GM18498 (cell line): ENCODE measurements around the gene LRRC59.

ENCODE experiments used
- ATAC-seq: cut with Tn5 transposase; IDR thresholded peaks from one replicate; pipeline ENCODE4 v1.9.1; 2021; ENCODE audit warnings: mild to moderate bottlenecking, moderate library complexity; ENCODE audit not compliant: unreplicated experiment

LRRC59 gene

DNA sequence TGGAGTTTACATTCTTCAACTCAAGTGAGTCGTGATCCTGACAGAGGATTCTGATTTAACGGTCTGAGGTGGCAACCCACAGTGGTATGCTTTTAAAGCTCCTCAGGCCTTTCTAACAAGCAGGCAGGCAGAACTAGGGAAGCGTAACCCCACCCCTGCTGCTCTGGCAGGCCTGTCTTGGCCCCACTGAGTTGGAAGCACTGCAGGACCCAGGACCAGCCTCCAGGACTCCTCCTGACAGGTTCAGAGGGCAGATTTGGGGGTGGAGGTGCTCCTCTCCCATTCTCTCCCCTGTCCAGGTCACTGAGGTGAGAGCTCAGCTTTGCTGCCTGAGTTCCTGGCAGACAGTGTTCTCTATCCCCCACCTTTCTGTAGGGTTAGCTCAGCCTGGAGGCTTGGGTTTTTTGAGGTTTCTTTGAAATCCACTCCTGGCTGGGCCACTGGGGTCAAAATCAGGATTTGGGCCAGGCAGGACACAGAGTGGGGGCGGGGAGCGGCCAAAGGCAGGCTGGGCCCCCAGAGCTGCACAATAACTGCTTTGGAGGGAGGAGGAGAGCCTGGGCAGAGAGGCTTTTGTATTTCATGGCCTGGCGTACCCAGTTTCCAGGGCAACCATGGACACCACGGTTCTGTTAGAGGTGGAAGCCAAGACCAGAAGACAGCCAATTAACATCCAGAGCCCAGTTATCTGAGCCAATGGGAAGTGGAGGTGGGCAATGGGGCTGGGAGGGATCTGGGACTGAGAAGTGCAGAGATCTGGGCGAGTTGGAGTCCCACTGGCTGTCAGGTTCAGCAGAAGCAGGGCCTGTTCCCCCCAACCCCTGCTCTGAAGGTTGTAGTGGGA lies 33.9 kb downstream of the LRRC59 start:
- no peak for ATAC-seq

DNA sequence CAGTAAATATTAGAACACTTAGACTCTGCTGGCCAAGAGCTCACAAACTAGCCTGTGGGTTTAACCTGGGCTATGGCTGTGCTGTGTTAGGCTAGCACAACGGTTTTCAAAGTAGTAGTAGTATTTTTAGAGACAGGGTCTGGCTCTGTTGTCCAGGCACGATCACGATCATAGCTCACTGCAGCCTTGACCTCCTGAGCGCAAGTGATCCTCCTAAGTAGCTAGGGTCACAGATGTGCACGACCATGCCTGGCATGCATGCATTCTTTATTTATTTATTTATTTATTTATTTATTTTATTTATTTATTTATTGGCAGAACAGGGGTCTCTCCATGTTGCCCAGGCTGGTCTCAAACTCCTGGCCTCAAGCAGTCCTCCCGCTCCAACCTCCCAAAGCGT lies 34.7 kb downstream of the LRRC59 start:
- no peak for ATAC-seq

DNA sequence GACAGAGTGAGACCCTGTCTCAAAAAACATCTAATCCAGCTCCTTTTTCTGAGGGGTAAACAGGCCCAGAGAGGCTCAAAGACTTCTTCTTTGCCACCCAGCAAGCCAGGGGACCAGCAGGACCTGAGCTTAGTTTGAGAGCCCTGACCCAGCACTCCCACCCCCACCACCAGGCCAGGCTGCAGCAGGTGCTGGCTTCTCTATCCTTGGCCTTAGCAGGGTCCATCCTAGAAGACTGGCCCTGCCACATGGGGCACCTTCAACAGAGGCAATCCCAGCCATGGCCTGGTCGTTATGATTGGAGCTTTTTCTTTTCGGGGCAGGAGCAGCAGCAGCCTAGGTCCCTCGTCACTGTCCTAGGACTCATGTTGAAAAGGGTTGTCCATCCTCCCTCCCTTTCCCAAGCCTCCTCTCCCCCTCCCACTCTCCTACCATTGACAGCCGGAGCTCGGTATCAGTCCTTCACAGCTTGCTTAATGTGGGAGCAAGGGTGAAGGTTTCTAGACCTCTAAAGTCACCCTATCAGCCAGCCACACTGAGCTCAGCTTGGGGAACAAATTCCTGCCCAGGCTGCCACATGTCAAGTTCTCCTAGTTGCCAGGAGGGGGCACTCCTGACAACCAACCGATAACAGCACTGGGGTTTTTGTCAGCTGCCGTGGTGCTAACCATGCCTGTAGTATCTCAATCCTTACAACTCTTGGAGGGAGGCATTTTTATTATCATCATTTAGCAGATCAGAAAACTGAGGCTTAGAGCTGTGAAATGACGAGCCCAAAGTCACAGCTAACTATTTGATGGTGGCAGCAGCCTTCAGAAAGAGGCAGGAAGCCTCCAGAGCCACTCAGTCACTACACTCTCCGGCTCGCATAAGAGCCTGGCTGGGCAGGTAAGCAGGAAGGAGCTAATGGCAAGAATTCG lies 35.5 kb downstream of the LRRC59 start:
- peak; percentile 56 for ATAC-seq

DNA sequence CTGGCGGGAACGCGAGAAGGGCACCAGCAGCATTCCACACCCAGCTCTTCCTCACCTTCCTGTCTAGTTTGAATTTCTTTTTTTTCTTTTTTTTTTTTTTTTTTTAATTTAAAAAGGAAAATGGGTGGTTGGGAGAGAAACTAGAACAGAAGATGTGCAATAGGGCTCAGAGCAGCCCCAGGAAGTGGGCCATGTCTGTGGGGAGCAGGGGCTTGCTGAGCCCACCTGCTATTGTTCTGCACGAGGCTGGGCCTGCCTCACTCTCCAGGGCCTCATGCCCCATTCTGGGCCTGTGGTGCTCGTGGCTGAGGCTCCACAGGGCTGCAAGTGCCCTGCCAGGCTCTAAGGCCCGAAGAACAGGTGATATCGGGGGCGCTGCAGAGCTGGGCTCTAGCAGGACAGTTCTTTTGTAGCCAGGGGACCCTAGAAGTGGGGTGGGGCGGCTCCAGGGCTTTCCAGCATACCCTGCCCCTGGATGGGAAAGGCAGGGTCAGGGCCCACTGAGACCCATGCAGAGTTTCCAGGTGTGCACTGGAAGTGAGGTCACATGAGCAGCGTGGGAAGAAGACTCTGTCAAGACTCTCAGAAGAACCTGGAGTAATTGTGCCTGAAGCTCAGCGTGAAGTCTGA lies 36.7 kb downstream of the LRRC59 start:
- no peak for ATAC-seq

DNA sequence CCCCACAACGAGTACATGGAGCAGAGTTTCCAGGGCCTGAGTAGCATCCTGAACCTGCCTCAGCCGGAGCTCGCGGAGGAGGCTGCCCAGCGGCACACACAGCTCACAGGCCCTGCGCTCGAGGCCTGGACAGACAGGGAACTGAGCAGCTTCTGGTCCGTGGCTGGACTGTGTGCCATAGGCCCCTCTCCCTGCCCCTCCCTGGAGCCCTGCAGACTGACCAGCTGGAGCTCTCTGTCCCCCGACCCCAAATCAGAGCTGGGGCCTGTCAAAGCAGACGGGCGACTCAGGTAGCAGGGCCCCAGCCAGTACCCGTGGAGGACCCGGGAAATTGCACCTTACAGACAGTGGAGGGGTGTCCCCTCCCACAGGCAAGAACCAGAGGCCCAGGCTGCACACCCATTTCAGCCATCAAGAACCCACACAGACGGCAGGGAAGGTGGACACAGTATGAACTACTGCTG lies 37.3 kb downstream of the LRRC59 start:
- no peak for ATAC-seq

DNA sequence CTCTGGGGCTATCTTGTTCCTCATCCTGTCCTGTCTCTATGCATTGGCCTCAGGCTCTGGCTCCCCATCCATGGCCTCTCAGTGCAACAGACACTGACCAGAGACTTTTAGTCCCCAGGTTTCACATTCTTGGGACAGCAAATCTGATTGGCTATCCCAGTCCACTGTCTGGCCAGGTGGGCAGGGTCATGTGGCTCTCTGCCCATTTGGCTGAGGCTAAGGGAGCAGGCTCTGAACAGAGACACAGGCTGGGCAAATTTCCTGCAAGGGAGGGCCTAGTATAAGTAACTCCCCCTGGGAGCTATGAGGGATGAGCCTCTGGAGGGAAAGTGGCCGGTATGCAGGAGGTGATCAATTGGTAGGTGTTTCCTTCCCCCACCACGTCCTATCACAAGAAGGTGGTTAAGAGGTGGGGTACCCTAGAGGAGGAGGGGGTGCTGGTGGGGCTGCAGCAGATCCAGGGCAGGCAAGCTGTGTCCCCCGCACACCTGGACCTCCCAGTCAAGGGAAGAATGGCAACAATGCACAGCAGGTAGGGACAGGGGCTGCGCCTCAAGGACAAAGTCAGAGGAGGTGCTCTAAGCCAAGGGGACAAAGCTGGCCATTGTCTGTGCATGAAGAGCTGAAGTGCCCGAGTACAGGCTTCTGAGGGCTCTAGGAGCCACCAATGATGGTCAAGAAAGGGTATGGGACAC lies 38.2 kb downstream of the LRRC59 start:
- ATAC-seq, result no peak

DNA sequence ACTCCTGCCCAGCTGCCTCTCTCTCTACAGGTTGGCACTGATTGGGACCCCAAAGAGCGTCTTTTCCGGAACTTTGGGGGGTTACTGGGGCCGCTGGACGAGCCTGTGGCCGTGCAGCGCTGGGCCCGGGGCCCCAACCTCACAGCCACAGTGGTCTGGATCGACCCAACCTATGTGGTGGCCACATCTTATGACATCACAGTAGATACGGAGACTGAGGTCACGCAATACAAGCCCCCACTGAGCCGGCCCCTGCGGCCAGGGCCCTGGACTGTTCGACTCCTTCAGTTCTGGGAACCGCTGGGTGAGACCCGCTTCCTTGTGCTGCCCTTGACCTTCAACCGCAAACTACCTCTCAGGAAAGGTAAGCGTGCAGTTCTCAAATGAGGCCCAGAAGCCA lies 39.1 kb downstream of the LRRC59 start:
- no peak for ATAC-seq

DNA sequence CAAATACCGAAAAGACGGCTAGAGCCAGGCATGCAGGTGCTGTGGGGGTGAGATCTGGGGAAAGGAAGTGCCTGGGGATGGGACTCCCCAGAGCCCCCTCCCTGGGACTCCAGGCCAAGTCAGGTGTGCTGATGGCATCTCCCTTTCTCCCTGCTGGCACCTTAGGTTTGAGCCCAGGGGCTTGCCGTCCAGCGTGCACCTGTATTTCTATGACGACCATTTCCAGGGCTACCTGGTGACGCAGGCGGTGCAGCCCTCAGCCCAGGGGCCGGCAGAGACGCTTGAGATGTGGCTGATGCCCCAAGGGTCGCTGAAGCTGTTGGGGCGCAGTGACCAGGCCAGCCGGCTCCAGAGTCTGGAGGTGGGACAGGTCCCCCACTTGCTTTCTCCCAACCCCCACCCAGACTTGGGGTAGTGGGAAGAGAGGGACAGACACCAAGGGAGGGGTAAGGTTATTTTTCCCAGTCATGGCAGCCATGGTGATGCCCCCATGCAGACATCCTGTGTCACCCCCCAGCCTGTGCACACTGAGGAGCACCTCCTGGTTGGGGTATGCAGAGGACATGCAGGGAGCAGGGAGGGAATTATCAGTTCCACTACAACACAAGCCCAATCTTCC lies 40.3 kb downstream of the LRRC59 start:
- no peak for ATAC-seq

DNA sequence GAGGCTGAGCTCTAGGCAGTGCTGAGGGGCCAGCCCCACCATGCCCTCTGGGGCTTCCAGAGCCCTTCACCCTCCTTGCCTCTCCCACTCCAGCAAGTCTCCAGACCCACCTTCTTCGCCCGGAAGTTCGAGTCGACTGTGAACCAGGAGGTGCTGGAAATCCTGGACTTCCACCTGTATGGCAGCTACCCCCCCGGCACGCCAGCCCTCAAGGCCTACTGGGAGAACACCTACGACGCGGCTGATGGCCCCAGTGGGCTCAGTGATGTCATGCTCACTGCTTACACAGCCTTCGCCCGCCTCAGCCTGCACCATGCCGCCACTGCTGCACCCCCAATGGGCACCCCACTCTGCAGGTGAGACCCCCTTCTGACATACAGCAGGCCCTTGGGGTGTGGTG lies 40.9 kb downstream of the LRRC59 start:
- ATAC-seq, result no peak

DNA sequence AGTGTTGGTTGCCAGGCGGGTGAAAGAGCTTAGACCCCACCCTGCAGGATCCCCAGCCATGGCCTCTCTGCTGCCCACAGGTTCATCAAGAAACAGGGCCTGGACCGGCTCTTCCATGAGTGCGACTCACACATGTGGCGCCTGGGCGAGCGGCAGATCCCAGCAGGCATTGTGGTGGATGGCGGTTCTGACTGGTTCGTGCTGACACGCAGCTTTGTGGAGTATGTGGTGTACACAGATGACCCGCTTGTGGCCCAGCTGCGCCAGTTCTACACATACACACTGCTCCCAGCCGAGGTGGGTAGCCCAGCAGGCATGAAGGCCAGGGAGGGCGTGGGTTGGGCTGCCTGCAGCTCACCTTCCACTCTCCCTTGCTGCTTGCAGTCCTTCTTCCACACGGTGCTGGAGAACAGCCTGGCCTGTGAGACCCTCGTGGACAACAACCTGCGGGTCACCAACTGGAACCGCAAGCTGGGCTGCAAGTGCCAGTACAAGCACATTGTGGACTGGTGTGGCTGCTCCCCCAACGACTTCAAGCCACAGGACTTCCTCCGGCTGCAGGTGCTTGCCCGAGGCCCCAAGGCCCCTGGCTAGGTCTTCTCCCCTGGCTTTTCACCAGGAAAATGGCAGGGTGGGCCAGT lies 41.5 kb downstream of the LRRC59 start:
- no peak for ATAC-seq

DNA sequence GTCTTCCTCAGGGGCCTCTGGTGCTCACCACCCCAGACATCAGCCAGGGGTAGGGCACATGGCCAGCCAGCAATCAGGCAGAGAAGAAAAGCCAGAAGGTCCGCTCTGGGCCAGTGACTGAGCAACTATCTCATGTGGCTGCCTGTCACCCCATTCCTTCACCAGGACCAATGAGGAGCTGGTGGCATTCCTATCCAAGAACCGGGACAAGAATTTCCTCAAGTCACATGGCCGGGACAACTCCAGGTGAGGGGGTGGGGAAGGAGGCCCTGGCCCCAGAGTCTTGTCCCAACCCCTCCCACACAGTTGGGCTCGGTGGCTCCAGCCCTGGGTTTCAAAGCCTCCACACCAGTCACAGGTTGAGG lies 42.0 kb downstream of the LRRC59 start:
- no peak for ATAC-seq

DNA sequence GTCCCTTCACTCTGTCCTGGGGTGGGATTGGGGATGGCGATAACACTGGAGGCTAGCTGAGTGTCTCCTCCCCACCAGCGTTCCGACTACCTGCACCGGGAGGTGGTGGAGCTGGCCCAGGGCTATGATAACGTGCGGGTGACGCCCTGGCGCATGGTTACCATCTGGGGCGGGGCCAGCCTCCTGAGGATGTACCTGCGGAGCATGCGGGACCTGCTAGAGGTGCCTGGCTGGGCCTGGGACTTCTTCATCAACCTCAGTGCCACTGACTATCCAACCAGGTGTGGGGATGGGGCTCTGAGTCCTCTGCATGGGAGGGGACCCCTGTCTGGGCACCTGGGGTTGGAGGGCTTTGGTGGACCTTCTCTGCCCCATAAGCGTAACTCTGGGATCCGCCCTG lies 42.5 kb downstream of the LRRC59 start:
- no peak for ATAC-seq

DNA sequence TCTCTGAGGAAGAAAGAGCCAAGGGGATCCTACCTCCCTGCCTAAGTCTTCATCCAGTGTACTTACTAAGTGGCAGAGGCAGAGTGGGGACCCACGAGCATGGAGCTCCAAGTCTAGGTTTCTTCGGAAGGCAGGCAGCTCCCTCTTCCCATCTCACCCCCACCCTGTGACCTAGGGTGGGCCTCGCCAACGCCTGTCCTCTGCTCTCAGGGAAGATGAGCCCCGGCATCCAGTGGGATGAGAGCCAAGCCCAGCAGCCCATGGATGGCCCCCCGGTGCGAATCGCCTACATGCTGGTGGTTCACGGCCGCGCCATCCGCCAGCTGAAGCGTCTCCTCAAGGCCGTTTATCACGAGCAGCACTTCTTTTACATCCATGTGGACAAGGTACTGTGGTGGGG lies 43.1 kb downstream of the LRRC59 start:
- no peak for ATAC-seq

DNA sequence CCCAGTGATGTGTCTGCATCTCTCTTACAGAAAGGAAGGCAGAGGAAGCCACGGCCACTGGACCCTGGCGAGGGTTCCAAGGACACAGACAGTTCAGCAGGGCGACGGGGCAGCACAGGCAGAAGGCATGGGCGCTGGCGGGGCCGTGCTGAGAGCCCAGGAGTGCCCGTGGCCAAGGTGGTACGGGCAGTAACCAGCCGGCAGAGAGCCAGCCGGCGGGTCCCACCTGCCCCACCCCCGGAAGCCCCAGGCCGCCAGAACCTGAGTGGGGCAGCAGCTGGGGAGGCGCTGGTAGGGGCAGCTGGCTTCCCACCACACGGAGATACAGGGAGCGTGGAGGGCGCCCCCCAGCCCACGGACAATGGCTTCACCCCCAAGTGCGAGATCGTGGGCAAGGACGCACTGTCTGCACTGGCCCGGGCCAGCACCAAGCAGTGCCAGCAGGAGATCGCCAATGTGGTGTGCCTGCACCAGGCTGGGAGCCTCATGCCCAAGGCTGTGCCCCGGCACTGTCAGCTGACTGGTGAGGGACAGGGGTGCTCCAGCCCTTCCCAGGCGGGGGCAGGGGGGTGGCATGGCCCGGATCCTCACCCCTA lies 43.6 kb downstream of the LRRC59 start:
- ATAC-seq, result no peak

DNA sequence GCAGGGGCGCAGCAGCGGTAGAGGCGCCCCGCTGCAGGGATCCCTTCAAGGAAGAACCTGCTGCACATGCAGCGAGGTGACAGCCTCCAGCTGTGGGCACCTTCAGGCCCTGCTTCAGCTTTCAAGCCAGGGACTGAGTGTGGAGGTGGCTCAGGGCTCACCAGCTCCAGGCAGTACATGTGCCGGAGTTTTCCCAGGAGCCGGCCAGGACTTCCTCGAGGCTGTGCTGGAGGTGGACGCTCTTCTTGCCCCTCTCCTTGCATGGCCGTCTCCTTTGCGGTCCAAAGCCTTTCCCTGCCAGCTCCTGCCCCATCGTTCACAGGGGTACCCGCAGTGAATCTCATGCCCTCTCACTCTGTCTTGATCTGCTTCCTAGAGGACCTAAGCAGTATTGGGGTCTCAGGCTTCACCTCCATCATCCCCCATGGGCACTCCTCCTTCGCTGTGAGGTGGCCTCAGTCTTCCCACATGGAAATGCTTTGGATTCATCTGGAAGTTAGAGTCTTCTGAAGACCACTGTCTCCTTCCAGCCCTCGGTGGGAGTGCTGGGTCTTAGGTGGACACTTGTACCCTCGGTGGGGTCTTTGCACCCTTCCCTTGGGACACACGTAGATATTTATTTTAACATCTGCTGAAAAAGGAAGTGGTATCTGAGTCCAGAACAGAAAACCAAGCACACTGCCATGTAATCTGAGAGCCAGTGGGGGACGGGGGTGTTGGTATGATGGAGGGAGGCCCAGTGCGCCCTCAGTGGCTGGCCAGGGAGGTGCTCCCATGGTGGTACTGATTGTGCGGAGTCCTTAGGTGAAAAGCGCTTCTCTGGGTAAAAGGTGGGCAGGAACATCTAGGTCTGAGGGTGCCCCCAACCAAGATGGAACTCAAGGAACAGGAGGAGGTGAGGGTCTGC lies 44.4 kb downstream of the LRRC59 start:
- ATAC-seq, result no peak

DNA sequence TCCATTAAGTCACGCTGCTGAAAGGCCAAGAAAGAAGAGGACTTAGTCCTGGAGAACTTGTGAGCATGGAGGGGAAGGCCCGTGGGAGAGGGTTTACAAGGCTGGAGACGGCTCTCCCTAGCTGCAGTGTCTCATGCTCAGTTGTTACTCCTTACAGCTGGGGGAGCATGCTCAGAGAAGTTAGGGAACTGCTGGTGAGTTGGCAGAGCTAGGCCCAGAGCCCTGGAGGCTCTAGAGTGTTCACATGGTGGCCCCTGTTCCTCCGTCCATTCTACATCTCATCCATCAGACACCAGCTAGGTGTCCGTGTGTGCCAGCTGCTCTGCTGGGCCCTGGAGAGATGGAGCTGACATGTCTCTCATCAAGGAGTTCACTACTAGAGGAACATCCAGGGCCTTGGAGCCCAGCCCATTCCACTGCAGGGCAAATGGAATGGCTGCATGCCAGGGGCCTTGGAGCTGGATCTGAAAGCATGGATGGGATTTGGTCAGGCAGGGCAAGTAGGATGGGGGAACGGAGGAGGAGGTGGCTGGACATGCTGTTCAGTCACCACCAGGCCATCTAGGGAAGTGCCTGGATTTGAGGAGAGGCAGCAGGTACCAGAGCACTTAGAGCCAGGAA lies 45.1 kb downstream of the LRRC59 start:
- ATAC-seq, result no peak

DNA sequence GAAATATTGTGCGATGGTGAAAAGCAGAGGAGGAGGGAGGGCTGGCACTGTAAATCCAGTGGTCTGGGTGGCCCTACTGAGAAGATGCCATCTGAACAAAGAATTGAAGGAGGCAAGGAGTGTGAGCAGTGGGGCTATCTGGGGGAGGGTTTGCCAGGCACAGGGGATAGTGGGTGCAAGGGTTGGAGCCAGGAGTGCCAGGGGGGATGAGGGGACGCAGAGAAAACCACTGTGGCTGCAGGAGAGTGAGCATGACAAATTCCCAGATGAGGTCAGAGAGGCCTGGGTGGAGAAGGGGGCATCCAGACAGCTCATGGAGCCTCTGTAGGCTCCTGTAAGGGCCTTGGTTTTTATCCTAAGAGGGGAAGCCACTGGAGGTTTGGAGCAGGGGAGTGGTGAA lies 46.6 kb downstream of the LRRC59 start:
- no peak for ATAC-seq

DNA sequence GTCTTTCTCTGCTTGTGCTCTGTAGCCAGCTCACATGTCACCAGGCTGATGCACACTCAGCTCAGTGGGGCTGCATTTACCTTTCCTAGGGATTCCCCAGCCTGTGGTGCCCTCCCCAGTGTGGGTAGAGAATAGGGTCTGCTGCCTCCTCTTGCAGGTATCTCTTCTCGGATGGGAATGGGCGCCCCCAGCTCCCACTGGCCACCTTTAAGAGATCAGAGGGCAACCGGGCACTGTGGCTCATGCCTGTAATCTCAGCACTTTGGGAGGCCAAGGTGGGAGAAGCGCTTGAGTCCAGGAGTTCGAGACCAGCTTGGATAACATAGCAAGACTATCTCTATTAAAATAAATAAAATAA lies 48.1 kb downstream of the LRRC59 start:
- no peak for ATAC-seq
